Neural cell (in vitro differentiated cells): Measurements from ENCODE around the gene FOXD3.

Experiments used
- CTCF ChIP-seq: fragments of 450-650 bp; IDR thresholded peaks from 2 replicates; pipeline ENCODE4 v1.5.1; 2014; ENCODE audit warnings: antibody characterized with exemption, mild to moderate bottlenecking, moderate library complexity; ENCODE audit not compliant: poor library complexity, severe bottlenecking
- EP300 ChIP-seq: fragments of 450-650 bp; conservative IDR thresholded peaks from 2 replicates; pipeline ENCODE4 v1.6.1; 2014; ENCODE audit warnings: antibody characterized with exemption, mild to moderate bottlenecking, moderate library complexity; ENCODE audit not compliant: poor library complexity, severe bottlenecking
- EZH2 ChIP-seq: fragments of 200-600, 300-800 bp; shearing (Covaris generic), sonication (generic); IDR thresholded peaks from 2 replicates; pipeline ENCODE4 v1.6.1; 2014; ENCODE audit warnings: antibody characterized with exemption, low read length, borderline replicate concordance, mild to moderate bottlenecking; ENCODE audit not compliant: insufficient read depth, poor library complexity, severe bottlenecking
- POLR2AphosphoS5 ChIP-seq: IDR thresholded peaks from 2 replicates; pipeline ENCODE4 v1.6.1; 2012
- RAD21 ChIP-seq: fragments of 450-650 bp; conservative IDR thresholded peaks from 2 replicates; pipeline ENCODE4 v1.6.1; 2014; ENCODE audit warnings: antibody characterized with exemption, mild to moderate bottlenecking, moderate library complexity

GRCh38 chr1:63276624-63277023, 45.7 kb upstream of the FOXD3 start:
- TF ChIP-seq RAD21 (no peak), CTCF (no peak), EZH2 (no peak), EP300 (no peak), POLR2AphosphoS5 (no peak)
